ENCODE data around the gene HOXB7.

Gene HOXB7

GRCh38 chr17:48565022-48565554, 45.7 kb downstream of the HOXB7 start:
- no peak for DNase-seq

- no peak for DNase-seq
These were observed 46.4 kb downstream of the HOXB7 start for GRCh38 chr17:48564188-48565021.

GRCh38 chr17:48563867-48564187, 47.0 kb downstream of the HOXB7 start:
- no peak for DNase-seq

GRCh38 chr17:48563385-48563838, 47.4 kb downstream of the HOXB7 start:
- DNase-seq, result no peak

GRCh38 chr17:48562934-48563333, 47.9 kb downstream of the HOXB7 start:
- no peak for DNase-seq

GRCh38 chr17:48561884-48562810, 48.7 kb downstream of the HOXB7 start:
- no peak for DNase-seq

- no peak for DNase-seq
These were observed 50.7 kb downstream of the HOXB7 start for GRCh38 chr17:48559840-48560817.

GRCh38 chr17:48559122-48559839, 51.5 kb downstream of the HOXB7 start:
- DNase-seq, result no peak

- DNase-seq, result no peak
These were observed 52.0 kb downstream of the HOXB7 start for GRCh38 chr17:48558831-48559121.

- no peak for DNase-seq
These were observed 52.6 kb downstream of the HOXB7 start for GRCh38 chr17:48558057-48558830.
